HG03060 (cell line): ENCODE data around the gene PDCL3.

Experiments used
- ATAC-seq: cut with Tn5 transposase; IDR thresholded peaks from one replicate; pipeline ENCODE4 v1.9.1; 2021; ENCODE audit warnings: low read depth, moderate number of reproducible peaks; ENCODE audit not compliant: unreplicated experiment

Gene PDCL3

GRCh38 chr2:100560216-100560830, 2.5 kb upstream of the PDCL3 start:
- ATAC-seq = no peak

GRCh38 chr2:100561191-100561590, 1.6 kb upstream of the PDCL3 start:
- no peak for ATAC-seq

GRCh38 chr2:100563407-100564247, 834 bp downstream of the PDCL3 start:
- ATAC-seq = no peak

GRCh38 chr2:100568989-100569388, 6.2 kb downstream of the PDCL3 start:
- no peak for ATAC-seq

GRCh38 chr2:100571668-100572067, 8.9 kb downstream of the PDCL3 start:
- ATAC-seq = no peak

- ATAC-seq = no peak
Measured at GRCh38 chr2:100577777-100578176, 15.0 kb downstream of the PDCL3 start.

GRCh38 chr2:100580367-100581276, 17.8 kb downstream of the PDCL3 start:
- ATAC-seq = no peak

- no peak for ATAC-seq
Measured at GRCh38 chr2:100581277-100581612, 18.5 kb downstream of the PDCL3 start.

GRCh38 chr2:100584816-100585215, 22.0 kb downstream of the PDCL3 start:
- ATAC-seq = no peak

- ATAC-seq = no peak
Measured at GRCh38 chr2:100588071-100588786, 25.4 kb downstream of the PDCL3 start.

GRCh38 chr2:100589527-100589926, 26.7 kb downstream of the PDCL3 start:
- no peak for ATAC-seq

- no peak for ATAC-seq
Measured at GRCh38 chr2:100592226-100592625, 29.4 kb downstream of the PDCL3 start.

GRCh38 chr2:100596465-100596864, 33.7 kb downstream of the PDCL3 start:
- ATAC-seq = no peak

GRCh38 chr2:100599566-100599965, 36.8 kb downstream of the PDCL3 start:
- no peak for ATAC-seq

- ATAC-seq = no peak
Measured at GRCh38 chr2:100601661-100602060, 38.9 kb downstream of the PDCL3 start.

- ATAC-seq = no peak
Measured at GRCh38 chr2:100603414-100603813, 40.6 kb downstream of the PDCL3 start.

GRCh38 chr2:100603948-100604633, 41.3 kb downstream of the PDCL3 start:
- ATAC-seq = no peak

- ATAC-seq = no peak
Measured at GRCh38 chr2:100606332-100606725, 43.5 kb downstream of the PDCL3 start.

GRCh38 chr2:100606726-100607343, 44.0 kb downstream of the PDCL3 start:
- ATAC-seq = no peak
